Left lung (tissue), 10 donors: ENCODE results near the gene SSBP1. TPM values are rescaled to one million over a fixed set of nuclear protein-coding genes. Genes with fewer than 3 reads are reported as not detected.

Experiments used
- ATAC-seq: fragments of 200-7000 bp; cut with Tn5 transposase; one replicate; pipeline ENCODE4 v1.9.1; 2020; ENCODE audit warnings: moderate library complexity
- DNase-seq, 4 donors: peaks; one replicate each; pipeline ENCODE4 v3.0.0-alpha.2; 2013 to 2020
- H3K27ac ChIP-seq, 2 donors: fragments of 200-600 bp; sonication (generic) in 1 of 2; one replicate each; pipeline versions ENCODE4 v1.5.0 to v1.8.0; 2020 to 2021
- H3K27me3 ChIP-seq, 2 donors: fragments of 200-600 bp; sonication (generic) in 1 of 2; one replicate each; pipeline versions ENCODE4 v1.5.0 to v1.8.0; 2020 to 2021
- H3K36me3 ChIP-seq, 2 donors: fragments of 200-600 bp; sonication (generic) in 1 of 2; one replicate each; pipeline versions ENCODE4 v1.5.0 to v1.8.0; 2020 to 2021
- H3K4me1 ChIP-seq, 2 donors: fragments of 200-600 bp; one replicate each; pipeline ENCODE4 v1.8.0; 2021
- H3K4me3 ChIP-seq, 2 donors: fragments of 200-600 bp; sonication (generic) in 1 of 2; one replicate each; pipeline versions ENCODE4 v1.5.0 to v1.8.0; 2020 to 2021; ENCODE audit warnings: mild to moderate bottlenecking in 1 of 2
- H3K9me3 ChIP-seq, 2 donors: fragments of 200-600 bp; sonication (generic) in 1 of 2; one replicate each; pipeline versions ENCODE4 v1.5.0 to v1.8.0; 2020 to 2021
- intact Hi-C, 2 donors: fragments of 100-400 bp; cut with DNase I; formaldehyde crosslinking; loops; one replicate each; pipeline versions ENCODE4 v1.11.2 to v1.14.2; 2022
- polyA plus RNA-seq, 6 donors: library from polyadenylated mRNA; unstranded; fragments of 120-200 nt; gene quantifications; one replicate each; pipeline ENCODE4 v1.2.1, GENCODE V29; 2013; ENCODE audit not compliant: insufficient read length in 6 of 6
- total RNA-seq, 2 donors: library from RNA; stranded (reverse); fragmentation: NEBNext Ultra II Directional; extraction: Animal tissue kit (Norgen Biotek cat#: 25700); gene quantifications; one replicate each; pipeline ENCODE4 v1.2.1, GENCODE V29; 2021
- TF ChIP-seq, protein P1 (sequence below), 2 donors: fragments of 200-600 bp; sonication (generic) in 1 of 2; IDR thresholded peaks; one replicate each; pipeline versions ENCODE4 v1.5.0 to v1.8.0; 2021; ENCODE audit warnings: antibody characterized with exemption in 2 of 2
- donor health status: DM: no; HTN: yes; CAD: no.
- donor health status: DM: no; HTN: no; CAD: no.

The SSBP1 gene
- total and polyA plus RNA-seq, 8 donors, result 71.6 to 130 (median 118) TPM

DNA sequence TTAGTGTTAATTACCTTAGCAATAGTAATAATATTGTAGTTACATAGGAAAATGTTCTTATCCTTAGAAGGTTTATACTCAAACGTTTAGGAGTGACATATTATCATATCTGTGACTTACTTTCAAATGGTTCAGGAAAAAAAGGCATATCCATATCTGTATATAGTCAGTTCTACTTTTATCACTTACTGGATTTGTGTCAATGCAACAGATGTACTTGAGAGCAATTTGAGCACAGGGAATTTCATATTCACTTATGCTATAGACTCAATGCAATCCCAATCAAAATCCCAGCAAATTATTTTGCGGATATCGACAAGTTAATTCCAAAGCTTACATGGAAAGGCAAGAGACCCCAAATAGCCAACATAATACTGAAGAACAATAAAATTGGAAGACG, 46.2 kb upstream of the SSBP1 start:
- TF ChIP-seq, protein P1, sequence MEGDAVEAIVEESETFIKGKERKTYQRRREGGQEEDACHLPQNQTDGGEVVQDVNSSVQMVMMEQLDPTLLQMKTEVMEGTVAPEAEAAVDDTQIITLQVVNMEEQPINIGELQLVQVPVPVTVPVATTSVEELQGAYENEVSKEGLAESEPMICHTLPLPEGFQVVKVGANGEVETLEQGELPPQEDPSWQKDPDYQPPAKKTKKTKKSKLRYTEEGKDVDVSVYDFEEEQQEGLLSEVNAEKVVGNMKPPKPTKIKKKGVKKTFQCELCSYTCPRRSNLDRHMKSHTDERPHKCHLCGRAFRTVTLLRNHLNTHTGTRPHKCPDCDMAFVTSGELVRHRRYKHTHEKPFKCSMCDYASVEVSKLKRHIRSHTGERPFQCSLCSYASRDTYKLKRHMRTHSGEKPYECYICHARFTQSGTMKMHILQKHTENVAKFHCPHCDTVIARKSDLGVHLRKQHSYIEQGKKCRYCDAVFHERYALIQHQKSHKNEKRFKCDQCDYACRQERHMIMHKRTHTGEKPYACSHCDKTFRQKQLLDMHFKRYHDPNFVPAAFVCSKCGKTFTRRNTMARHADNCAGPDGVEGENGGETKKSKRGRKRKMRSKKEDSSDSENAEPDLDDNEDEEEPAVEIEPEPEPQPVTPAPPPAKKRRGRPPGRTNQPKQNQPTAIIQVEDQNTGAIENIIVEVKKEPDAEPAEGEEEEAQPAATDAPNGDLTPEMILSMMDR (IDR thresholded peaks at IDR 0.05), result no peak
- Histone ChIP-seq H3K27ac (no peak overlapping the region), H3K4me1 (peaks cover 0 to 14% of the 10 kb centered on the region in 2 donors), H3K27me3 (no peaks in the 10 kb centered on the region), H3K9me3 (no peaks in the 10 kb centered on the region), H3K4me3 (no peak overlapping the region), H3K36me3 (no peaks in the 10 kb centered on the region)
- ATAC-seq (no peak), DNase-seq (no peak)
- intact Hi-C loops, result no loop called here

DNA sequence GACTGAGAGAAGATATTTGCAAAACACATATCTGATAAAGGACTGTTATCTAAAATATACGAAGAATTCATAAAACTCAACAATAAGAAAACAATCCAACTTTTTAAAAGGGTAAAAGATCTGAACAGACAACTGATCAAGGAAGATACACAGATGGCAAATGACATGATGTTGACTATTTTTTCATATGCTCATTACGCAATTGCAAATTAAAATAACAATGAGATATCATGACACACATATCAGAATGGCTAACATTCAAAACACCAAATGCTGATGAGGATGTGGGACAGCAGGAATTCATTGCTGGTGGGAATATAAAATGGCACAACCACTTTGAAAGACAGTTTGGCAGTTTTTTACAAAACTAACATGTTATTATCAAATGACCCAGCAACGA, 45.1 kb upstream of the SSBP1 start:
- Histone ChIP-seq H3K9me3 (no peaks in the 10 kb centered on the region), H3K4me3 (no peak overlapping the region), H3K27me3 (no peaks in the 10 kb centered on the region), H3K36me3 (no peaks in the 10 kb centered on the region), H3K27ac (no peak overlapping the region), H3K4me1 (peaks cover 0 to 25% of the 10 kb centered on the region in 2 donors)
- TF ChIP-seq, protein P1 (IDR thresholded peaks at IDR 0.05), result no peak
- intact Hi-C loops, result no loop called here
- DNase-seq (no peak), ATAC-seq (no peak)

- H3K4me1 ChIP-seq, result peaks cover 0 to 50% of the 10 kb centered on the region in 2 donors
- peak in 1 of 4 donors; percentile 31 for DNase-seq
- peak; percentile 47 for ATAC-seq
- H3K36me3 ChIP-seq, result no peaks in the 10 kb centered on the region
- peaks cover 0 to 1% of the 10 kb centered on the region in 2 donors for H3K27me3 ChIP-seq
- no peaks in the 10 kb centered on the region for H3K9me3 ChIP-seq
- intact Hi-C loops, result no loop called here
- peak overlapping the region in 1 of 2 donors; percentile 42 for H3K27ac ChIP-seq
- H3K4me3 ChIP-seq, result no peak overlapping the region
- TF ChIP-seq, protein P1 (IDR thresholded peaks at IDR 0.05), result no peak
These were observed 42.3 kb upstream of the SSBP1 start for GRCh38 chr7:141695803-141696289.

DNA sequence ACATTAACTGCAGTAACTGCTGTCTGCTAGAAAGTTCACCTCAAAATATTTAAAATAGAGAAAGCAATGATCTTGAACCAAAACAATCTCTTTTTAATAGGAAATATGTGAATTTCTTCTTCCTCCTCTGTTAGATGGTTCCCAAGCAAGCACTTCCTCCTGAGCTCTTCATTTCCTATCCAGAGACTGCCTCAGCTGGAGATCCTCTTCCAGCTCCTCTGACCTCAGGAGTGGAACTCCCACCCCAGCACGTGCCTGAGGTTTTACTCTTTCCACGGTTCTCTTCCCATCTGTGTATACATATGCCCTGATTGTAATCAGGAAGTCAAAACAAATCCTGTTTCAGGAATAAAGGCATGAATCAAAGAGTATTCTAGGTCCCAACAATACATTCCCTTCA, 41.8 kb upstream of the SSBP1 start:
- H3K27me3 ChIP-seq, result peaks cover 0 to 4% of the 10 kb centered on the region in 2 donors
- peak overlapping the region in 1 of 2 donors; percentile 42 for H3K27ac ChIP-seq
- no peaks in the 10 kb centered on the region for H3K9me3 ChIP-seq

GRCh38 chr7:141697211-141697871, 40.8 kb upstream of the SSBP1 start:
- Histone ChIP-seq H3K36me3 (no peaks in the 10 kb centered on the region), H3K27ac (no peak overlapping the region), H3K4me1 (peaks cover 0 to 54% of the 10 kb centered on the region in 2 donors), H3K9me3 (no peaks in the 10 kb centered on the region), H3K27me3 (peaks cover 0 to 10% of the 10 kb centered on the region in 2 donors), H3K4me3 (no peak overlapping the region)
- ATAC-seq, result no peak
- no peak for DNase-seq
- TF ChIP-seq, protein P1 (IDR thresholded peaks at IDR 0.05), result no peak
- intact Hi-C loops, result no loop called here

More for the DNA sequence above, 41.8 kb upstream of the SSBP1 start:
- TF ChIP-seq, protein P1 (IDR thresholded peaks at IDR 0.05), result no peak
- intact Hi-C loops, result no loop called here
- no peak overlapping the region for H3K4me3 ChIP-seq
- ATAC-seq (peak; percentile 32), DNase-seq (peak in 1 of 4 donors; percentile 38)
- no peaks in the 10 kb centered on the region for H3K36me3 ChIP-seq
- H3K4me1 ChIP-seq, result peaks cover 0 to 51% of the 10 kb centered on the region in 2 donors
